Vagina (tissue), 2 donors: ENCODE results near the gene ACTR3C.

Experiments
- CTCF ChIP-seq, 3 experiments: fragments of 450-650 bp in 2 of 3; fragments of 200-600 bp in 1 of 3; sonication (generic) in 1 of 3; IDR thresholded peaks; one replicate each; pipeline ENCODE4 v1.5.1; 2017 to 2019; ENCODE audit warnings: antibody characterized with exemption in 3 of 3, mild to moderate bottlenecking in 2 of 3, moderate library complexity in 2 of 3
- POLR2A ChIP-seq, 2 donors: fragments of 450-650 bp; IDR thresholded peaks; one replicate each; pipeline ENCODE4 v1.6.1; 2017; ENCODE audit warnings: antibody characterized with exemption in 2 of 2, mild to moderate bottlenecking in 2 of 2, moderate library complexity in 2 of 2
- POLR2AphosphoS5 ChIP-seq, 2 donors: sonication (generic); formaldehyde crosslinking; IDR thresholded peaks; one replicate each; pipeline ENCODE4 v1.9.0; 2017; ENCODE audit warnings: antibody characterized with exemption in 2 of 2, mild to moderate bottlenecking in 2 of 2, low read depth in 1 of 2; ENCODE audit not compliant: insufficient read depth in 1 of 2

- no peak for TF ChIP-seq POLR2A (IDR thresholded peaks at IDR 0.05)
- no peak for TF ChIP-seq CTCF (IDR thresholded peaks at IDR 0.05)
- TF ChIP-seq POLR2AphosphoS5 (IDR thresholded peaks at IDR 0.05; ENCODE audit: insufficient read depth in 1 of 2, low read depth in 1 of 2), result no peak
Measured at GRCh38 chr7:150369748-150370501, 46.6 kb upstream of the ACTR3C start.
